Right atrium auricular region (tissue), 2 donors: ENCODE results near the gene TFB2M. TPM values are rescaled to one million over a fixed set of nuclear protein-coding genes. Genes with fewer than 3 reads are reported as not detected.
"Not testable (repeated sequence)": the region's sequence is repeated elsewhere in the genome, so short reads cannot be mapped to it uniquely, and the experiment has no call there.

Experiments
- DNase-seq: peaks from one replicate; pipeline ENCODE4 v3.0.0-alpha.2; 2019; ENCODE audit warnings: low spot score
- H3K27ac ChIP-seq, 2 donors: fragments of 200-600 bp; sonication (generic); 1 replicate in 1 of 2; 2 replicates in 1 of 2; pipeline ENCODE4 v1.5.1; 2016 to 2019
- H3K27me3 ChIP-seq, 2 donors: fragments of 200-600 bp; sonication (generic); one replicate each; pipeline versions ENCODE4 v1.5.1 to v1.6.0; 2017 to 2019
- H3K36me3 ChIP-seq: fragments of 200-600 bp; sonication (generic); one replicate; pipeline ENCODE4 v1.5.1; 2016
- H3K4me1 ChIP-seq, 2 donors: fragments of 200-600 bp; sonication (generic); one replicate each; pipeline versions ENCODE4 v1.5.1 to v1.6.0; 2017 to 2019
- H3K4me3 ChIP-seq, 2 donors: fragments of 200-600 bp; sonication (generic); 1 replicate in 1 of 2; 2 replicates in 1 of 2; pipeline ENCODE4 v1.5.1; 2017 to 2019; ENCODE audit warnings: mild to moderate bottlenecking in 1 of 2, moderate library complexity in 1 of 2
- H3K9me3 ChIP-seq, 2 donors: fragments of 200-600 bp; sonication (generic); one replicate each; pipeline ENCODE4 v1.5.1; 2019
- CTCF ChIP-seq, 2 donors: fragments of 200-600 bp; sonication (generic); IDR thresholded peaks; one replicate each; pipeline ENCODE4 v1.5.1; 2019; ENCODE audit warnings: antibody characterized with exemption in 2 of 2
- total RNA-seq, 2 donors: library from RNA; depleted of rRNA; stranded (reverse); fragments of >200 nt; gene quantifications; one replicate each; pipeline ENCODE4 v1.1.0, GENCODE V29; 2016

The TFB2M gene
- total RNA-seq, 2 donors from 2014 or later: 5.5 to 12.0 TPM

DNA sequence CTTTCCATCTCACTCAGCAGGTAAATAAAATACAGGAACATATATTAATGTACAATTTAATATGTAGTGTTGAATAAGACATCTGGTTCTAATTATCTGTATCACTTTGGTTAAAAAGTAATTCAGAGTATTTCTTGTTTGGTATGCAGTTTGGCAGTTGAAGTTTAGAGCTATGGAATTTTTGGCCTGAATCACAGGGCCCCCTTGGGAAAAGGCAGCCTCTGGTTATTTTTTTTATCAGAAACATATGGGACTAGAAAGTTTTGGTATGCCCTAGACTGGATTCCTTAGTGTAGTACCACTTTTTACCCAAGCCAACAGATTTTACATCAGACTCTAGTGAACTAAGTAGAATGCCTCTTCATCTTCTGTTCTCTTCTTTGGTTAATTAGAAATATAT, 26.6 kb upstream of the TFB2M start:
- Histone ChIP-seq H3K9me3 (no peaks in the 10 kb centered on the region), H3K27ac (no peak overlapping the region), H3K4me1 (peaks cover 0 to 19% of the 10 kb centered on the region in 2 donors), H3K4me3 (no peak overlapping the region), H3K36me3 (peaks cover 7% of the 10 kb centered on the region), H3K27me3 (no peaks in the 10 kb centered on the region)
- TF ChIP-seq CTCF (IDR thresholded peaks at IDR 0.05): no peak
- no peak for DNase-seq

- peaks cover 7% of the 10 kb centered on the region for H3K36me3 ChIP-seq
- H3K4me1 ChIP-seq: peaks cover 0 to 19% of the 10 kb centered on the region in 2 donors
- TF ChIP-seq CTCF (IDR thresholded peaks at IDR 0.05): no peak
- H3K27ac ChIP-seq: no peak overlapping the region
- H3K4me3 ChIP-seq: no peak overlapping the region
- H3K9me3 ChIP-seq: no peaks in the 10 kb centered on the region
- no peaks in the 10 kb centered on the region for H3K27me3 ChIP-seq
- no peak for DNase-seq
Measured at GRCh38 chr1:246591958-246592357, 25.9 kb upstream of the TFB2M start.

DNA sequence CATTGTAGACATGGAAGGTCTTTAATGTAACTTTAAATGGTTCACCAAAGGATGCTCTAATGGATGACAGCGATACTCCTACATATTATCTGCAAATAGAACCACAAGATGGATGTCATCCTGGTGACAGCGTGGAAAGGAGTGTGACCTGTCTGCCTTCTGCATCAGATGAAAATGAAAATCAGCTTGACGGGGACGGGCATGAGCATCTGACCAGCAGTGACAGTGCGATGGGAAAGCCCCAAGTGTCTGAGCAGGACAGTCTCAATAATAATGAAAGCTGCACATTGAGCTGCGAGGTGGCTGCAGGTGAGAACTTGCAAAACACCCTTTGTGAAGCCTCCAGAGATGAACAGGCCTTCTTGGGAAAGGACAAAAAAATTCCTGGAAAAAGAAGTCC, 25.4 kb upstream of the TFB2M start:
- no peak overlapping the region for H3K27ac ChIP-seq
- TF ChIP-seq CTCF (IDR thresholded peaks at IDR 0.05): no peak

GRCh38 chr1:246591047-246591446, 25.0 kb upstream of the TFB2M start:
- no peak for DNase-seq
- no peak for TF ChIP-seq CTCF (IDR thresholded peaks at IDR 0.05)
- H3K27me3 ChIP-seq: no peaks in the 10 kb centered on the region
- no peak overlapping the region for H3K4me3 ChIP-seq
- peaks cover 7% of the 10 kb centered on the region for H3K36me3 ChIP-seq
- H3K27ac ChIP-seq: no peak overlapping the region
- no peaks in the 10 kb centered on the region for H3K9me3 ChIP-seq
- peaks cover 0 to 21% of the 10 kb centered on the region in 2 donors for H3K4me1 ChIP-seq

More for the DNA sequence above, 25.4 kb upstream of the TFB2M start:
- Histone ChIP-seq H3K4me3 (no peak overlapping the region), H3K9me3 (no peaks in the 10 kb centered on the region), H3K4me1 (peaks cover 0 to 19% of the 10 kb centered on the region in 2 donors), H3K36me3 (peaks cover 7% of the 10 kb centered on the region), H3K27me3 (no peaks in the 10 kb centered on the region)
- DNase-seq: no peak

DNA sequence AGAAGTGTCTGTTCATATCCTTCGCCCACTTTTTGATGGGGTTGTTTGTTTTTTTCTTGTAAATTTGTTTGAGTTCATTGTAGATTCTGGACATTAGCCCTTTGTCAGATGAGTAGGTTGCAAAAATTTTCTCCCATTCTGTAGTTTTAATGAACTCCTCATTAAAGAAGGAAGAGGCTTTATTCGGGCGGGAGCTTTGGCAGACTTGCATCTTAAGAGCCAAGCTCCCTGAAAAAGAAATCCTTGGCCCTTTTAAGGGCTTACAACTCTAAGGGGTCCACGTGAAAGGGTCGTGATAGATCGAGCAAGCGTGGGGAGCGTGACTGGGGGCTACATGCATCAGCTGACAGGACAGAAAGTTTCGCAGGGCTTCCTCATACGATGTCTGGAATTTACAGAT, 23.9 kb upstream of the TFB2M start:
- H3K36me3 ChIP-seq, H3K9me3 ChIP-seq, H3K27ac ChIP-seq, DNase-seq, H3K27me3 ChIP-seq, H3K4me3 ChIP-seq: not testable (repeated sequence)
- peaks cover 0 to 21% of the 10 kb centered on the region in 2 donors for H3K4me1 ChIP-seq

DNA sequence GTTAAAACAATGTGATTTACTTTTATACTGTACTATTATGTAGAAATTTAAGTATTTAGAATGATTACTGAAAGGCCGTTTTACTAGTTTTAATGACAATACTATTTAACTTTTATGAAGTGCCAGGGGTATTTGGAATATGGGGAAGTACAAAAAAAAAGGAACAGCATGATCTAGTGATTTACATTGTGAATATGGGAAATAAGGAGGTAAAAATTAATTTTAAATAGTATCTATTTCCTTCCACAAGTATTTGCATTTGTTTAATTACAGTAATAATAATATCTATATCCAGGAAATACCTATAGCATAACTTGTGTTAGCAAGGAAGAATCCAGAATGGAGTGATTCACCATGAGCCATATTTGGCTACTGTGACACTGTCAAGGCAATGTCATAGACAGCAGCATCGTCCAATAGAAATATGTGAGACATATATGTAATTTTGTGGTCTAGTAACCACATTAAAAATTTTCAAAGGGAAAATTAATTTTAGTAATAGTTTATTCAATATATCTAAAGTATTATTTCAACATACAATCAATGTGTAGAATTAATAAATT, 22.2 kb upstream of the TFB2M start:
- peaks cover 7% of the 10 kb centered on the region for H3K36me3 ChIP-seq
- no peak for DNase-seq
- H3K9me3 ChIP-seq: no peaks in the 10 kb centered on the region
- peak overlapping the region; percentile 59 to 60 for H3K27ac ChIP-seq
- no peak overlapping the region for H3K4me3 ChIP-seq
- H3K4me1 ChIP-seq: peaks cover 0 to 36% of the 10 kb centered on the region in 2 donors
- no peaks in the 10 kb centered on the region for H3K27me3 ChIP-seq
- no peak for TF ChIP-seq CTCF (IDR thresholded peaks at IDR 0.05)
